ENCODE measurements around the gene MTMR1.

DNA sequence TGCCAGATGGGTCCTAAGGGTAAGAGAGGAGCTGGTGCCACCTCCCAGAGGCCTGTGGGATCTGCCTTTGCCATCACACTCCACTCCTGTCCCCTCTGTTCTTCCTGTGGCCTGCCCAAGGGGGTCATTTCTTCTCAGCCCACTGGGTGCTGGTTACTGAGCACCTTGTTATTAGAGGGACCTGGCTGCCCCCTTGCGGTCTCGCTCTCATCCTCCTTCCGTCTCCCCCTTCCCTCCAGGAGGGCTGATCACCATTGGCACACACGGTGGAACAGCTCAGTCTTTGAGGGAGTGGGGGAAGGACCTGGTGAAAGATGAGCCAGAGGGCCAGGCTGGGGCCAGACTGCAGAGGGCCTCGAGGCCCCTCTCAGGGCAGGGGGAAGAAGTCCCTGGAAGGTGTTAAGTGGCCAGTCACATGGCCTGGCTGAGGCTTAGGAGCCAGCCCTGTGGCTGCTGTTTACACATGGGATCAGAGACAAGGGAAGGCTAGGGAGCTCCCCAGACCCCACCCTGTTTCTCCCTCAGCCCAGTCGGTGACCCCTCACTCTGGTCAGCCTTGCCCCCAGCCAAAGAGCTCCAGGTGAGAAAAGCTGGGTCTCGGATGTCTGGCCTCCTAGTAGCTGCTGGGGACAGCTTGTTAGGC, 68.1 kb downstream of the MTMR1 start:
- TF ChIP-seq EZH2phosphoT487 (conservative IDR thresholded peaks at IDR 0.05; ENCODE audit: low read length) = no peak
- TF ChIP-seq, protein P1, sequence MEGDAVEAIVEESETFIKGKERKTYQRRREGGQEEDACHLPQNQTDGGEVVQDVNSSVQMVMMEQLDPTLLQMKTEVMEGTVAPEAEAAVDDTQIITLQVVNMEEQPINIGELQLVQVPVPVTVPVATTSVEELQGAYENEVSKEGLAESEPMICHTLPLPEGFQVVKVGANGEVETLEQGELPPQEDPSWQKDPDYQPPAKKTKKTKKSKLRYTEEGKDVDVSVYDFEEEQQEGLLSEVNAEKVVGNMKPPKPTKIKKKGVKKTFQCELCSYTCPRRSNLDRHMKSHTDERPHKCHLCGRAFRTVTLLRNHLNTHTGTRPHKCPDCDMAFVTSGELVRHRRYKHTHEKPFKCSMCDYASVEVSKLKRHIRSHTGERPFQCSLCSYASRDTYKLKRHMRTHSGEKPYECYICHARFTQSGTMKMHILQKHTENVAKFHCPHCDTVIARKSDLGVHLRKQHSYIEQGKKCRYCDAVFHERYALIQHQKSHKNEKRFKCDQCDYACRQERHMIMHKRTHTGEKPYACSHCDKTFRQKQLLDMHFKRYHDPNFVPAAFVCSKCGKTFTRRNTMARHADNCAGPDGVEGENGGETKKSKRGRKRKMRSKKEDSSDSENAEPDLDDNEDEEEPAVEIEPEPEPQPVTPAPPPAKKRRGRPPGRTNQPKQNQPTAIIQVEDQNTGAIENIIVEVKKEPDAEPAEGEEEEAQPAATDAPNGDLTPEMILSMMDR (IDR thresholded peaks at IDR 0.05; ENCODE audit: insufficient read depth, low read length, poor library complexity, severe bottlenecking) = no peak
